Stimulated activated CD4-positive, alpha-beta T cell treated with anti-CD3 and anti-CD28 coated beads, TNF-alpha, amount 100 ng/mL, for 4 hours (primary cell): Measurements from ENCODE around the gene HOXA5.

ENCODE experiments used
- DNase-seq, 3 experiments: peaks; one replicate each; pipeline ENCODE4 v3.0.0-alpha.2; 2020; ENCODE audit warnings: low read depth in 3 of 3

Gene HOXA5

GRCh38 chr7:27143023-27143949 lies at the start of gene HOXA5:
HOXA5 (minus strand) TSS chr7:27143681; CDS start chr7:27143607, 74 bp downstream.
- no peak for DNase-seq

GRCh38 chr7:27192546-27193334 lies 49.3 kb upstream of the HOXA5 start:
- no peak for DNase-seq

- no peak for DNase-seq
Measured at GRCh38 chr7:27191833-27192545, 48.5 kb upstream of the HOXA5 start.

GRCh38 chr7:27191161-27191731 lies 47.8 kb upstream of the HOXA5 start:
- DNase-seq, result no peak

- DNase-seq, result no peak
Measured at GRCh38 chr7:27189997-27190748, 46.7 kb upstream of the HOXA5 start.

GRCh38 chr7:27189295-27189996 lies 46.0 kb upstream of the HOXA5 start:
- no peak for DNase-seq

- no peak for DNase-seq
Measured at GRCh38 chr7:27188386-27189294, 45.2 kb upstream of the HOXA5 start.

- DNase-seq, result no peak
Measured at GRCh38 chr7:27187475-27188385, 44.2 kb upstream of the HOXA5 start.

GRCh38 chr7:27186668-27187474 lies 43.4 kb upstream of the HOXA5 start:
- DNase-seq, result no peak

- DNase-seq, result no peak
Measured at GRCh38 chr7:27185854-27186667, 42.6 kb upstream of the HOXA5 start.

GRCh38 chr7:27185013-27185853 lies 41.8 kb upstream of the HOXA5 start, which contains the start of gene HOXA11:
HOXA11 (minus strand) TSS chr7:27185232; CDS start chr7:27185144, 88 bp downstream.
- DNase-seq, result no peak

- DNase-seq, result no peak
Measured at GRCh38 chr7:27184337-27185012, 41.0 kb upstream of the HOXA5 start.

GRCh38 chr7:27183682-27184336 lies 40.3 kb upstream of the HOXA5 start:
- DNase-seq, result no peak
